Neural cell (in vitro differentiated cells): ENCODE measurements around the gene XCR1. TPM values are rescaled to one million over a fixed set of nuclear protein-coding genes. Genes with fewer than 3 reads are reported as not detected.

Experiments
- H2AFZ ChIP-seq: fragments of 200-600, 300-800 bp; sonication (generic), shearing (Covaris generic); 2 replicates; pipeline ENCODE4 v1.6.0; 2014; ENCODE audit warnings: low read depth, mild to moderate bottlenecking, antibody characterized with exemption, low read length, moderate library complexity
- H3F3A ChIP-seq: fragments of 200-600 bp; shearing (Covaris generic); 2 replicates; pipeline ENCODE4 v1.6.1; 2016; ENCODE audit warnings: mild to moderate bottlenecking, moderate library complexity, mixed read lengths, antibody characterized with exemption, low read length; ENCODE audit not compliant: insufficient read depth, poor library complexity, severe bottlenecking
- H3K27ac ChIP-seq: fragments of 200-600, 300-800 bp; sonication (generic), shearing (Covaris generic); 2 replicates; pipeline ENCODE4 v1.5.1; 2014; ENCODE audit warnings: mild to moderate bottlenecking, low read length, moderate library complexity
- H3K27me3 ChIP-seq: fragments of 300-800, 200-600 bp; sonication (generic), shearing (Covaris generic); 2 replicates; pipeline ENCODE4 v1.6.0; 2014; ENCODE audit warnings: mild to moderate bottlenecking, low read depth, low read length, moderate library complexity; ENCODE audit not compliant: insufficient read depth
- H3K36me3 ChIP-seq: fragments of 300-800, 200-600 bp; sonication (generic), shearing (Covaris generic); 2 replicates; pipeline ENCODE4 v1.5.1; 2014; ENCODE audit warnings: mild to moderate bottlenecking, antibody characterized with exemption, low read length, moderate library complexity; ENCODE audit not compliant: insufficient read depth
- H3K4me2 ChIP-seq: fragments of 300-800, 200-600 bp; sonication (generic), shearing (Covaris generic); 2 replicates; pipeline ENCODE4 v1.6.0; 2014; ENCODE audit warnings: mild to moderate bottlenecking, low read length
- H3K4me3 ChIP-seq: fragments of 300-800, 200-600 bp; sonication (generic), shearing (Covaris generic); 2 replicates; pipeline ENCODE4 v1.5.1; 2014; ENCODE audit warnings: mild to moderate bottlenecking, low read length, moderate library complexity
- H3K79me2 ChIP-seq: fragments of 200-600 bp; shearing (Covaris generic); replicated peaks from 2 replicates; pipeline ENCODE4 v1.6.0; 2014; ENCODE audit warnings: mild to moderate bottlenecking, low read length, moderate library complexity; ENCODE audit not compliant: insufficient read depth
- H3K9ac ChIP-seq: fragments of 300-800, 200-600 bp; sonication (generic), shearing (Covaris generic); 2 replicates; pipeline ENCODE4 v1.6.1; 2016; ENCODE audit warnings: mild to moderate bottlenecking, low read length, mixed read lengths
- H3K9me2 ChIP-seq: fragments of 200-600 bp; shearing (Covaris generic); 2 replicates; pipeline ENCODE4 v1.6.1; 2016; ENCODE audit warnings: mild to moderate bottlenecking, low read length, mixed read lengths; ENCODE audit not compliant: insufficient read depth
- H3K9me3 ChIP-seq: fragments of 200-600, 300-800 bp; sonication (generic), shearing (Covaris generic); 2 replicates; pipeline ENCODE4 v1.6.1; 2016; ENCODE audit warnings: mild to moderate bottlenecking, mixed run types, low read length, moderate library complexity, mixed read lengths
- H4K20me1 ChIP-seq: fragments of 200-600 bp; shearing (Covaris generic); 2 replicates; pipeline ENCODE4 v1.6.1; 2016; ENCODE audit warnings: mild to moderate bottlenecking, mixed run types; ENCODE audit not compliant: insufficient read depth
- EP300 ChIP-seq: fragments of 450-650 bp; conservative IDR thresholded peaks from 2 replicates; pipeline ENCODE4 v1.6.1; 2014; ENCODE audit warnings: antibody characterized with exemption, mild to moderate bottlenecking, moderate library complexity; ENCODE audit not compliant: poor library complexity, severe bottlenecking
- EZH2 ChIP-seq: fragments of 200-600, 300-800 bp; shearing (Covaris generic), sonication (generic); IDR thresholded peaks from 2 replicates; pipeline ENCODE4 v1.6.1; 2014; ENCODE audit warnings: antibody characterized with exemption, low read length, borderline replicate concordance, mild to moderate bottlenecking; ENCODE audit not compliant: insufficient read depth, poor library complexity, severe bottlenecking
- MXI1 ChIP-seq: fragments of 450-650 bp; conservative IDR thresholded peaks from 2 replicates; pipeline ENCODE4 v1.6.1; 2014; ENCODE audit warnings: antibody characterized with exemption, mild to moderate bottlenecking; ENCODE audit not compliant: poor library complexity, severe bottlenecking
- POLR2AphosphoS5 ChIP-seq: IDR thresholded peaks from 2 replicates; pipeline ENCODE4 v1.6.1; 2012
- RAD21 ChIP-seq: fragments of 450-650 bp; conservative IDR thresholded peaks from 2 replicates; pipeline ENCODE4 v1.6.1; 2014; ENCODE audit warnings: antibody characterized with exemption, mild to moderate bottlenecking, moderate library complexity
- SMC3 ChIP-seq: fragments of 450-650 bp; conservative IDR thresholded peaks from 2 replicates; pipeline ENCODE4 v1.6.1; 2014; ENCODE audit warnings: antibody characterized with exemption, mild to moderate bottlenecking, moderate library complexity; ENCODE audit not compliant: poor library complexity
- TAF1 ChIP-seq: IDR thresholded peaks from 2 replicates; pipeline ENCODE4 v1.6.1; 2012; ENCODE audit warnings: low read depth
- polyA plus RNA-seq: library from polyadenylated mRNA; depleted of rRNA; stranded (reverse); fragments of >200 nt; gene quantifications from 2 replicates; pipeline ENCODE4 v1.2.3, GENCODE V29; 2014
- TF ChIP-seq, protein P1 (sequence below): fragments of 450-650 bp; IDR thresholded peaks from 2 replicates; pipeline ENCODE4 v1.5.1; 2014; ENCODE audit warnings: antibody characterized with exemption, mild to moderate bottlenecking, moderate library complexity; ENCODE audit not compliant: poor library complexity, severe bottlenecking
- TF ChIP-seq, protein P2 (sequence below): IDR thresholded peaks from 2 replicates; pipeline ENCODE4 v1.6.1; 2012; ENCODE audit warnings: borderline replicate concordance

The XCR1 gene
- polyA plus RNA-seq, 1 donor from 2014 or later = not detected

DNA sequence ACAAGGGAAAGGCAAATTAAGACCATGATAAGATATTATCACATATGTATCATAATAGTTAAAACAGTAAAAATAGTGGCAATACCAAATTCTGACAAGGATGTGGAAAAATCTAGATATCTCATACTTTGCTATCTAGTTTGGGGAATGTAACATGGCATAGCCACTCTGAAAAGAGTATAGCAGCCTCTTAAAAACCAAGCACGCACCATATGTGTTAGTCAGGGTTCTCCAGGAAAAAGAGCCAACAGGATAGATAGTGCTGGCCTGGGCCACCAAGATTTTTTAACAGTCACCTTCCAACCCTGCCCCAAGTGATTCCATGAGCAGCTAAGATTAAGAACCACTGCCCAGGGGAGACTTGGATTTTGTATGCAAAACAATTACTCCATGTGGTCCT lies 48.5 kb upstream of the XCR1 start:
- Histone ChIP-seq H3K9me2 (no peaks in the 10 kb centered on the region), H3K27me3 (no peaks in the 10 kb centered on the region), H2AFZ (no peak overlapping the region), H4K20me1 (no peaks in the 10 kb centered on the region), H3K36me3 (no peaks in the 10 kb centered on the region), H3F3A (no peaks in the 10 kb centered on the region), H3K27ac (no peak overlapping the region), H3K4me2 (no peak overlapping the region), H3K9ac (no peak overlapping the region), H3K79me2 (no peaks in the 10 kb centered on the region), H3K4me3 (no peak overlapping the region), H3K9me3 (no peaks in the 10 kb centered on the region)
- no peak for TF ChIP-seq TAF1
- no peak for TF ChIP-seq RAD21
- TF ChIP-seq EZH2 = no peak

DNA sequence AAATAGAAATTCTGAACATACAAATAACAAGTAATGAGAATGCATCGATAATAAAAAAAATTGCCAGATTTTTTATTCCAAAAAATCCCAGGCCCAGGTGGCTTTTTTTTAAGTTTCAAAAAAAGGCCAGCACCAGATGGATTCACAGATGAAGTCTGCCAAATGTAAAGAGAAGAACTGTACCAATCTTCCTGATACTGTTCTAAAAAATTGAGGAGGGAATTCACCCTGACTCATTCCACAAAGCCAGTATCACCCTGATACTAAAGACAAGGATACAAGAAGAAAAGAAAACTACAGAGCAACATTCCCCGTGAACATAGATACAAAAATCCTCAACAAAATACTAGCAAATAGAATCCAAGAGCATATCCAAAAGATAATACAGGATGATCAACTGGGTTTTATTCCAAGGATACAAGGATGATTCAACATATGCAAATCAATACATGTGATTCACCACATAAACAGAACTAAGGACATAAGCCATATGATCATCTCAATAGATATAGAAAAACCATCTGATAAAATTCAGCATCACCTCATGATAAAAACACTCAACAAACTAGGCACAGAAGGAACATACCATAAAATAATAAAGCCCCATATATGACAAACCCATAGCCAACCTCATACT lies 44.1 kb upstream of the XCR1 start:
- no peaks in the 10 kb centered on the region for H3K36me3 ChIP-seq
- no peaks in the 10 kb centered on the region for H4K20me1 ChIP-seq
- H3K4me3 ChIP-seq = no peak overlapping the region
- no peak overlapping the region for H2AFZ ChIP-seq
- no peak overlapping the region for H3K27ac ChIP-seq
- H3K9me2 ChIP-seq = no peaks in the 10 kb centered on the region
- no peaks in the 10 kb centered on the region for H3K9me3 ChIP-seq
- H3K9ac ChIP-seq = no peak overlapping the region
- TF ChIP-seq EZH2 (no peak), RAD21 (no peak), EP300 (no peak), POLR2AphosphoS5 (no peak), SMC3 (no peak), TAF1 (no peak), MXI1 (no peak)
- TF ChIP-seq, protein P1, sequence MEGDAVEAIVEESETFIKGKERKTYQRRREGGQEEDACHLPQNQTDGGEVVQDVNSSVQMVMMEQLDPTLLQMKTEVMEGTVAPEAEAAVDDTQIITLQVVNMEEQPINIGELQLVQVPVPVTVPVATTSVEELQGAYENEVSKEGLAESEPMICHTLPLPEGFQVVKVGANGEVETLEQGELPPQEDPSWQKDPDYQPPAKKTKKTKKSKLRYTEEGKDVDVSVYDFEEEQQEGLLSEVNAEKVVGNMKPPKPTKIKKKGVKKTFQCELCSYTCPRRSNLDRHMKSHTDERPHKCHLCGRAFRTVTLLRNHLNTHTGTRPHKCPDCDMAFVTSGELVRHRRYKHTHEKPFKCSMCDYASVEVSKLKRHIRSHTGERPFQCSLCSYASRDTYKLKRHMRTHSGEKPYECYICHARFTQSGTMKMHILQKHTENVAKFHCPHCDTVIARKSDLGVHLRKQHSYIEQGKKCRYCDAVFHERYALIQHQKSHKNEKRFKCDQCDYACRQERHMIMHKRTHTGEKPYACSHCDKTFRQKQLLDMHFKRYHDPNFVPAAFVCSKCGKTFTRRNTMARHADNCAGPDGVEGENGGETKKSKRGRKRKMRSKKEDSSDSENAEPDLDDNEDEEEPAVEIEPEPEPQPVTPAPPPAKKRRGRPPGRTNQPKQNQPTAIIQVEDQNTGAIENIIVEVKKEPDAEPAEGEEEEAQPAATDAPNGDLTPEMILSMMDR = no peak
- TF ChIP-seq, protein P2, sequence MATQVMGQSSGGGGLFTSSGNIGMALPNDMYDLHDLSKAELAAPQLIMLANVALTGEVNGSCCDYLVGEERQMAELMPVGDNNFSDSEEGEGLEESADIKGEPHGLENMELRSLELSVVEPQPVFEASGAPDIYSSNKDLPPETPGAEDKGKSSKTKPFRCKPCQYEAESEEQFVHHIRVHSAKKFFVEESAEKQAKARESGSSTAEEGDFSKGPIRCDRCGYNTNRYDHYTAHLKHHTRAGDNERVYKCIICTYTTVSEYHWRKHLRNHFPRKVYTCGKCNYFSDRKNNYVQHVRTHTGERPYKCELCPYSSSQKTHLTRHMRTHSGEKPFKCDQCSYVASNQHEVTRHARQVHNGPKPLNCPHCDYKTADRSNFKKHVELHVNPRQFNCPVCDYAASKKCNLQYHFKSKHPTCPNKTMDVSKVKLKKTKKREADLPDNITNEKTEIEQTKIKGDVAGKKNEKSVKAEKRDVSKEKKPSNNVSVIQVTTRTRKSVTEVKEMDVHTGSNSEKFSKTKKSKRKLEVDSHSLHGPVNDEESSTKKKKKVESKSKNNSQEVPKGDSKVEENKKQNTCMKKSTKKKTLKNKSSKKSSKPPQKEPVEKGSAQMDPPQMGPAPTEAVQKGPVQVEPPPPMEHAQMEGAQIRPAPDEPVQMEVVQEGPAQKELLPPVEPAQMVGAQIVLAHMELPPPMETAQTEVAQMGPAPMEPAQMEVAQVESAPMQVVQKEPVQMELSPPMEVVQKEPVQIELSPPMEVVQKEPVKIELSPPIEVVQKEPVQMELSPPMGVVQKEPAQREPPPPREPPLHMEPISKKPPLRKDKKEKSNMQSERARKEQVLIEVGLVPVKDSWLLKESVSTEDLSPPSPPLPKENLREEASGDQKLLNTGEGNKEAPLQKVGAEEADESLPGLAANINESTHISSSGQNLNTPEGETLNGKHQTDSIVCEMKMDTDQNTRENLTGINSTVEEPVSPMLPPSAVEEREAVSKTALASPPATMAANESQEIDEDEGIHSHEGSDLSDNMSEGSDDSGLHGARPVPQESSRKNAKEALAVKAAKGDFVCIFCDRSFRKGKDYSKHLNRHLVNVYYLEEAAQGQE = no peak
- no peak overlapping the region for H3K4me2 ChIP-seq
- H3K27me3 ChIP-seq = no peaks in the 10 kb centered on the region
- no peaks in the 10 kb centered on the region for H3K79me2 ChIP-seq
- H3F3A ChIP-seq = no peaks in the 10 kb centered on the region
